Inflammatory macrophage (primary cell): Measurements from ENCODE around the gene C2orf92.
A peak's percentile ranks its signal among the peaks of the same experiment; 100 is the strongest.

Experiments
- DNase-seq, 2 donors: peaks; one replicate each; pipeline ENCODE4 v3.0.0-alpha.2; 2020 to 2022

The C2orf92 gene

GRCh38 chr2:97731274-97732020, 61.9 kb downstream of the C2orf92 start:
- no peak for DNase-seq

- DNase-seq, result no peak
Observed at GRCh38 chr2:97732436-97733340, 63.2 kb downstream of the C2orf92 start.

GRCh38 chr2:97733341-97734035, 64.0 kb downstream of the C2orf92 start:
- DNase-seq, result no peak

GRCh38 chr2:97734061-97735051, 64.8 kb downstream of the C2orf92 start:
- DNase-seq, result no peak

- DNase-seq, result no peak
Observed at GRCh38 chr2:97735161-97735561, 65.6 kb downstream of the C2orf92 start.

GRCh38 chr2:97736185-97736584, 66.7 kb downstream of the C2orf92 start:
- no peak for DNase-seq

- DNase-seq, result no peak
Observed at GRCh38 chr2:97736608-97737330, 67.3 kb downstream of the C2orf92 start.

- DNase-seq, result no peak
Observed at GRCh38 chr2:97737421-97738178, 68.1 kb downstream of the C2orf92 start.

- DNase-seq, result no peak
Observed at GRCh38 chr2:97738179-97739019, 68.9 kb downstream of the C2orf92 start.

GRCh38 chr2:97739020-97739892, 69.7 kb downstream of the C2orf92 start:
- no peak for DNase-seq

GRCh38 chr2:97739893-97740245, 70.4 kb downstream of the C2orf92 start:
- no peak for DNase-seq

- peak; percentile 58 to 60 for DNase-seq
Observed at GRCh38 chr2:97740590-97741182, 71.2 kb downstream of the C2orf92 start.

- DNase-seq, result no peak
Observed at GRCh38 chr2:97741251-97741650, 71.7 kb downstream of the C2orf92 start.

- DNase-seq, result no peak
Observed at GRCh38 chr2:97741686-97742085, 72.2 kb downstream of the C2orf92 start.

GRCh38 chr2:97742381-97742847, 72.9 kb downstream of the C2orf92 start:
- DNase-seq, result peak in 1 of 2 donors; percentile 27

- DNase-seq, result no peak
Observed at GRCh38 chr2:97743913-97744312, 74.4 kb downstream of the C2orf92 start.

- DNase-seq, result no peak
Observed at GRCh38 chr2:97745474-97746174, 76.1 kb downstream of the C2orf92 start.
